GM18909 (cell line): ENCODE results near the gene GLMP.
"Not testable (repeated sequence)": the region's sequence is repeated elsewhere in the genome, so short reads cannot be mapped to it uniquely, and the experiment has no call there.

ENCODE experiments used
- ATAC-seq: cut with Tn5 transposase; IDR thresholded peaks from one replicate; pipeline ENCODE4 v1.9.1; 2021; ENCODE audit warnings: mild to moderate bottlenecking; ENCODE audit not compliant: unreplicated experiment, poor library complexity

Gene GLMP

GRCh38 chr1:156295391-156295947 lies at the start of gene GLMP:
Gene GLMP (minus strand): TSS chr1:156295679. CDS start chr1:156295645, 34 bp downstream.
- no peak for ATAC-seq

GRCh38 chr1:156344409-156344808 lies 48.9 kb upstream of the GLMP start:
- ATAC-seq = no peak

- no peak for ATAC-seq
Observed at GRCh38 chr1:156342166-156342955, 46.9 kb upstream of the GLMP start.

- ATAC-seq = peak; percentile 94
Observed at GRCh38 chr1:156338180-156338976, 42.9 kb upstream of the GLMP start, which contains the start of the genes CCT3 and TSACC. Gene CCT3 (minus strand): TSS chr1:156338292. CDS start chr1:156338184, 108 bp downstream. Gene TSACC (plus strand): TSS chr1:156338526. CDS start chr1:156339758, 1,232 bp downstream.

- ATAC-seq = peak; percentile 2
Observed at GRCh38 chr1:156337888-156338179, 42.4 kb upstream of the GLMP start.

- ATAC-seq = no peak
Observed at GRCh38 chr1:156337052-156337887, 41.8 kb upstream of the GLMP start.

GRCh38 chr1:156336242-156336641 lies 40.8 kb upstream of the GLMP start:
- no peak for ATAC-seq

GRCh38 chr1:156323179-156323578 lies 27.7 kb upstream of the GLMP start:
- not testable (repeated sequence) for ATAC-seq

- ATAC-seq = no peak
Observed at GRCh38 chr1:156320560-156320959, 25.1 kb upstream of the GLMP start.

- ATAC-seq = no peak
Observed at GRCh38 chr1:156319664-156320063, 24.2 kb upstream of the GLMP start.

GRCh38 chr1:156316909-156317308 lies 21.4 kb upstream of the GLMP start:
- ATAC-seq = no peak

- no peak for ATAC-seq
Observed at GRCh38 chr1:156310962-156311361, 15.5 kb upstream of the GLMP start.

- ATAC-seq = no peak
Observed at GRCh38 chr1:156308078-156308477, 12.6 kb upstream of the GLMP start.

- no peak for ATAC-seq
Observed at GRCh38 chr1:156305215-156305614, 9.7 kb upstream of the GLMP start.

- ATAC-seq = no peak
Observed at GRCh38 chr1:156303241-156303640, 7.8 kb upstream of the GLMP start.

- ATAC-seq = no peak
Observed at GRCh38 chr1:156298852-156299357, 3.4 kb upstream of the GLMP start, which contains the start of gene VHLL. Gene VHLL (minus strand): TSS chr1:156299307. CDS start chr1:156299189, 118 bp downstream.

- ATAC-seq = no peak
Observed at GRCh38 chr1:156293895-156294294, 1.6 kb downstream of the GLMP start.

GRCh38 chr1:156293098-156293434 lies 2.4 kb downstream of the GLMP start:
- ATAC-seq = no peak

GRCh38 chr1:156291226-156292061 lies 4.0 kb downstream of the GLMP start:
- ATAC-seq = peak; percentile 58
